GM18861 (cell line): ENCODE measurements around the gene MEGF11.
A peak's percentile ranks its signal among the peaks of the same experiment; 100 is the strongest.
"Not testable (repeated sequence)": the region's sequence is repeated elsewhere in the genome, so short reads cannot be mapped to it uniquely, and the experiment has no call there.

Experiments used
- ATAC-seq: cut with Tn5 transposase; IDR thresholded peaks from one replicate; pipeline ENCODE4 v1.9.1; 2021; ENCODE audit not compliant: unreplicated experiment

MEGF11 gene

DNA sequence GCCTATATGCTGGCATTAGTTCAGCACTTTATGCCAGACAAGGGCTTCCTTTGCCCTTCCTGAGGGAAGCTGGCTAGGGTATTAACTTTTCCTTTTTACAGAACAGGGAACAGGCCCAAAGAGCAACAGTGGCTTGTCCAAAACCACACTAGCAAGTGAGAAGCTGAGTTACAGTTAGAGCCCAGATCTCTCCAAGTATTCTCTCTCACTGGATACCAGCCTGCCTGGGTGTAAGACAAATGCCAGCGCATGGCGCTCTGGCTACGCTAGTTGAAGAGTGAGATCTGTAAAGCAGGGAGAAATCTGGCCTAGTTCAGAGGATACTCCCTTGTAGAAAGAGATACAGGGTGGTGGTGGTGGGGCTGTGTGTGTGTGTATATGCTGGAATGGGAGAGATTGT is 345.9 kb downstream of the MEGF11 start:
- ATAC-seq: no peak

DNA sequence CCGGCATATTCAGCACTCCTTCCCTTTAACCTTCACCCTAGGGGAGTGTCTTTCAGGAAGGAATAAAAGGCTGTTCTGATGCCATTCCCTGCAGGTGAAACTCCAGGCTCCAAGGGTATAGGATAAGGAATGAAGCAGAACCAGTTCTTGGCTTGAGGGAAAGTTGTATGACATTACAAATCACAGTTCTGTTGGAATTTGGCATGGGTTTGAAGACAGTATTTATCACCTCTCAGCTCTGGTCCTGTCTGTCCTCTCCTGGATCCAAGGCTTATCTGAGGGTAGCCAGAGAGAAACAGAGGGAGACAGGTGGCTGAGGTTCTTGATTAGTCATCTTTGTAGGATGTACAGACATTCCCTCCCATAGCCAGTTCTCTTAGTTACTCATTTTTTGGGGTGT is 347.2 kb downstream of the MEGF11 start:
- ATAC-seq: no peak

DNA sequence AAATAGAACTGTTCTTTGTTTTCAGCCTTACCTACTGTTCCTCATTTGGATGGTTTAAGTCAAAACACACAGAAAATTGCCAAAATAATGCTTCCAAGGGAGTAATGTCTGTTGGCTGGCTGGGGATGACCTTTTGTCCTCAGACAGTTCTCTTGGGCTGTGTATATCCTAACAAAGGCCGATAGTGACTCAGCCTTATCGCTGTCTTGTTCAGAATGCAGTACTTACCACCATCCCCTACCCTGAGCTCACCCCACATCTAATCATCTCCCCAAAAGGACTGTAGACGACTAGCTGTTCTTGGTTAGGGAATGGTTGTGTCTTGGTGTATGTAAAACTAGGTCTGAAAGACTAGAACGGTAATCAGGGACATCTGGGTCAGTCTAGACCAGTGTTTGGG is 349.2 kb downstream of the MEGF11 start:
- ATAC-seq: no peak

DNA sequence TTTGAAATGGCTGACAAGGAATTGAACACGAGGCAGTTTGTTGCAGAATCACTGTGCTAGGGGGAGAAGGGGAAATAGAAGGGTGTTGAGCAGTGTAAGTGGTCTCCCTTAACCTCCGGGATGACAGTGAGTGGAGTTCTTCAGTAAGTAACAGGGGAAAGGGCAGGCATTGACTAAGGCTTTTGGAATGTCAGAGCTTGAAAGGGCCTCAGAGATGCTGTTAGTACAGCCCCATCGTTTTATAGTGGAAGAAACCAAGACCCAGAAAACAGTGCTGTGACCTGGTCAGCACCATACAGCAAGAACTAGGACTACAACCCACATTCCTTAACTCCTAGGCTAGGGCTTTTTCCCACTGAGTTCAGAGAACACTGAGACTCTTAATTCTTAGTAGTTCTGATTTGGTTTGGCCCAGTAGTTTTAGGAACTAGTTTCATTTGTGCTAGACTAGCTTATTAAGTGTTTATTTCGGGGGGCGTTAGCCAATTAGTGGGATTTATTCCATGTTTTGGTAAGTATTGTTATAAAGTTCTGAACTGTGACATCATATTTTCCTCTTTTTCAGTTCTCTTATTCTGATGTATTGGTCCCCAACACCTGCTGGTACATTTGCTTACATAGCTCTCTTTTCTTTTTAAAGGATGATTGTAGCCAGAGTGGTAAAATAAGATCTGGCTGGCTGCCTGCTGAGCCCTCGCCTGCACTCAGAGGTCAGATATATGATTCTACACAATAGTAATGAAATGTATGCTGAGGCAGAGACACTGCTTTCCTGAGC is 350.1 kb downstream of the MEGF11 start:
- no peak for ATAC-seq

DNA sequence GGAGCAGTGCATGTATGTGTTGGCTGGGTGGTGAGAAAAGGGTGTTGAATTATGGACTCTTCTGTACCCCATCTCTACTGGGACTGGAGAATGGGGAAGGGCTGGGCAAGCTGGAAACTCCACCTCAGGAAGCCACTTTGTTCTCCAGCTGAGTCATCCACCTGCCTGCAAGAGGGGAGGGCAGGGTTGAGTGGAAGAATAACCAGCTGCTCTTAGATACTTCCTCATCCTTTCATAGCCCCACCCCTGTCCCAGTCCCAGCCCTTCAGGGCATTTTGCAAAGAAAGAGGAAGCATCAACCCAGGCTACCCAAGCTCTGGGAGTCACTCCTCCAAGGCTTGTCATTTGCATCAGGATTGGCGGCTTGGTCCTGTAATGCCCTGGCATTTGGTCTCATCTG is 351.2 kb downstream of the MEGF11 start:
- peak; percentile 66 for ATAC-seq

DNA sequence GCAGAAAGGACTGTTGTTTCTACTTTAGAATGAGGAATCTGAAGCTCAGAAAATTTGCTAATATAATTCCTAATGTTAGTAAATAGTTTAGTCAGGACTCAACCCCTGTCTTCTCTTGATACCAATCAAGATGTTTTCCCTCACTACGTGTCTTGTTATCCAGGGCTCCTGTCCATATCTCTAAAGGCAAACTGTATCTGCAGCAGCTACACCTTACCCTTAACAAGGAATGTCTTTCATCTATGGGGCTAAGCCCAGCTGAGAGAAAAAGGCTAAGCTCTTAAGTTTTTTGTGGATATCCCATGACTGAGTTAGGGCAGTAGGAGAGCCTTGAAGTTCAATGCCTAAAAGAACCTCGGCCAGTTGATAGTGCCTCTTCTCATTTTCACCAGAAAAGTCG is 351.7 kb downstream of the MEGF11 start:
- no peak for ATAC-seq

DNA sequence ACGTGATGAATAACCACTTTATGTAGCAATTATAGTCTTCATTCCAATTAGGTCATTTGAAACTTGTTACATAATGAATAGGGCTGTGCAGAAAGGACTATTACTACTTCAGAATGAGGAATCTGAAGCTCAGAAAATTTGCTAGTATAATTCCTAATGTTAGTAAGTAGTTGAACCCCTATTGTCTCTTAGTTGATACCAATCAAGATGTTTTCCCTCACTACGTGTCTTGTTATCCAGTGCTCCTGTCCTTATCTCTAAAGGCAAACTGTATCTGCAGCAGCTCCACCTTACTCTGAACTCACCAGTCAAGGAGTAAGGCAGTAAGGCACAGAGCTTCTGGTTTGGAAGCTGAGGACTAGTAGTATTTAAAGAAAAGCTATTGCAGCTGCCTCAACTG is 352.2 kb downstream of the MEGF11 start:
- ATAC-seq: no peak

DNA sequence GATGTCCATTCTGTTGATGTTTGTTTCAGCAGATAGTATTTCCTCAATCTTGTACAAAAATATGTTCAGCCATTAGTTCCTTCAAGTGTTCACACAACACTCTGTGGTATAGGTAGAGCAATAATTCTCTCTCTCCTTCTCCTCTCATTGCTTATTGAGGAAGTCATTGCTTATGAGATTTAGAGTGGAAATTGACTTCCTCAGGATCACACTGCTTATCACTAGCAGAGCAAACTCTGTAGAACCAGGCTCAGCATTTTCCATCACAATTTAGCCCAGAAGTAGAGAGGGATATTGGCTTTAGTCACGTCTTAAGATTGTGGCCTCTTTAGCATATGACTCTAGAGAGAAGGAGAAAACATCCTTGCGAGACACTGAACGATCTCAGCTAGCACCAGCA is 353.1 kb downstream of the MEGF11 start:
- ATAC-seq: no peak

DNA sequence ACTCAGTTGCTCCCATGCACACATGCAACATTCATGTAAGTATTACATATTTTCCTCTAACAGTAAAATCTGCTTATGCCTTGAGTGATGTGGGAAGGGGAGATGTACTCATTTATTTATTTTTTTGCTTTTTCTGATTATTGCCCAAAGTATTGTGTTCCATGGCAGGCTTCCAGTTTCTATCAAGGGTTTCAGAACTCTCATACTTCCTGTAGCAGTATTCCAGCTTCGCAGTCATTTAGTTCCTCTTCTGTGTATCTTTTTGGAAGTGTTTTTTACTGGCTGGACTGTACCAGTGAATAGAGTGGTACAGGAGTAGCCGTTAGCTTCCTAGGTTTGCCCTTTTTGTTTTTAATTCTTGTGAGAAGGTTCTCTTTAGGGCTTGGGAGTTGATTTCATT is 357.3 kb downstream of the MEGF11 start:
- no peak for ATAC-seq

DNA sequence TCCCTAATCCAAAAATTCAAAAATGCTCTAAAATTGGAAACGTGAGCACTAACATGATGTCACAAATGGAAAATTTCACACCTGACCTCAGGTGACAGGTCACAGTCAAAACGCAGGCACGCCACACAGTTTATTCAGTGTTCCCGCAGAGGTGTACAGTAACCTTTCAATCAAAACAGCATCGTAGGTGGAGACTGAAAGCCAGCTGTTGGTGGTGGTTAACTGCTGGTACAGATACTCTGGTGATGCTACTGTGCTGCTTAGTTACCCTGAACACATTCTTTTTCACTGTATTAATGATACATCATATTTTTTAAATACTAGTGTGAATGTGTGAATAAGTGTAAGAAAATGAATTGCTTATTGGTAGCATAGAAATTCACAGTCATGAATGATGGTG is 360.5 kb downstream of the MEGF11 start:
- ATAC-seq: no peak

DNA sequence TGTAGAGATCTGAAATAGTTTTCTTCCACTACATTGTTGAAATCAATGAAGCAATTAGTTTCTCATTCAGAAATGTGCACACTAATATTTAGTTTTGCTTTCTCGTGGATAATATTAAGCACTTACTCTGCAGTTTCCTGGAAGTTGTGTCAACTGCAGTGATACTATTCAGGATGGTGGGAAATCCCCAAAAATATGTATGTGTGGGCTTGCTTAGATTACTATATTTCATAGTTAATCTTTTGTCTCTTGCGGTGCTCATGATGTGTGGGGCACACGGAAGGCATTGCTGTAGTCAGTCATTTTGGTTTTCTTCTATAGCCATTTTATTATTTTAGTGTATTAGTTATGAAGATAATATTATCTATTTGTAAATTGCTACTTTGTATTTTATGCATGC is 364.6 kb downstream of the MEGF11 start:
- no peak for ATAC-seq

DNA sequence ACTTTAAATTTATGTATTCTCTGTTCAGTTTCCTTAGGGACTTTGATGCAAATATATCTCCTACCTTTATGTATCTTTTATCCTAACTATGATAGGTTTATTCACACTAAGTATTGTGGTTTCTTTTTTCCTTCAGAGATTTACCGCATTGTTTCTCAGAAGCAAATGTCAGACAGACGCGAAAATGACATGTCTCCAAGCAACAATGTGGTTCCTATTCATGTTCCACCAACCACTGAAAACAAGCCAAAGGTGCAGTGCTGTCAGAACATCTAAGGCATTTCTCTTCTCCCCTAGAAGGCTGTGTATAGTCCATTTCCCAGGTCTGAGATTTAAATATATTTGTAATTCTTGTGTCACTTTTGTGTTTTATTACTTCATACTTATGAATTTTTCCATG is 366.0 kb downstream of the MEGF11 start:
- no peak for ATAC-seq

DNA sequence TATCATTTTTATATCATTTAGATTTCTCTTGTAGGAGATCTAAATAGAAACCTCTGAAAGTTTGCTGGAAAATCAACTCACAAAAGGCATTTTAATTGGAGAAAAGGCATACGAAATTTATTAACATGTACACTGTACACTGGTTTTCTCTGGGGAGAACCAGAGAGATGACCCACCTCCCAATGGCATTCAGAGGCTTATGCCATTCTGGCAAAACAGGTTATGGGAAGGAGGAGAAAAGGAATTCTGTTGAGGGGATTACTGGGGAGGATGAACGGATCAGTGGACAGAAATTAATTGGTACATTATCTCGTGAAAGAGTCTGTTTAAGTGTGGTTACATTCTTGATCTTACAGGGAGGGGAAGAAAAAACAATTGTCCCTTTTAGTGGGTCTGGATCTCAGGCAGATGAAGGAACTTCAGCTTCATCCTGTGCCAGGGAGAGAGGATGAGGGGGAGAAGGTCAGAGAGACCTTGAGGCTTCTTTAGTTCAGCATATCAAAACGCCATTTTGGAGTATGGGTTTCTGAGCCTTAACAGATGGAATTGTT is 367.8 kb downstream of the MEGF11 start:
- ATAC-seq: no peak

DNA sequence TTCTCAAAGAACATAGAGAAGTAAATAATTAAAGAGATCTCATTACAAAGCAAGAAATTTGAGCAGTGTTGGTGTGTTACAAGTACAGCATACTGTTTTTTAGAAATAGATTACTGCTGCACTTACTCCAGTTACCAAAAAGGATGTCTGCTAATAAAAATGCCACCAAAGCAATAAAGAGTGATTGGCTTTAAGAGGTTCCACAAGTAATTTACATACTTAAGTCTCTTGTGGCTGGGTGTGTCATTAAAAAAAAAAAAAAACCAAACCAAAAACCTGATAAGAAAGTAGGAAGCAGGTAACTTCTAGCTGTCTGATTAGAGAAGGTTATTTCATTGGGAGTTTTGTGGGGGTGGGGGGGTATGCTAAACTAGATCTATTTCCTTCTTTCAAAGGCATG is 369.0 kb downstream of the MEGF11 start:
- ATAC-seq: no peak

DNA sequence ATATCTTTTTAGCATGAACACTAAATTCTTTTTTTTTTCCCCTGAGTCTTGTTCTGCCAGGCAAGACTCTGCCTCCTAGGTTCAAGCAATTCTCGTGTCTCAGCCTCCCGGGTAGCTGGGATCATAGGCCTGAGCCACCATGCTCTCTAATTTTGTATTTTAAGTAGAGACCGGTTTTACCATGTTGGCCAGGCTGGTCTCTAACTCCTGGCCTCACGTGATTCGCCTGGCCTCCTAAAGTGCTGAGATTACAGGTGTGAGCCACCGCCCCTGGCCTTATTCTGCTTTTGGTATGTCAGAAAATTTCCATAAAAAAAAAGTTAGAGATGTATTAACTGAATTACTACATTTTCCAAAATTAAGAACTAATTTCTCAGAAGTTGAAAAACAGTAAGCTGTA is 370.0 kb downstream of the MEGF11 start:
- ATAC-seq: no peak

DNA sequence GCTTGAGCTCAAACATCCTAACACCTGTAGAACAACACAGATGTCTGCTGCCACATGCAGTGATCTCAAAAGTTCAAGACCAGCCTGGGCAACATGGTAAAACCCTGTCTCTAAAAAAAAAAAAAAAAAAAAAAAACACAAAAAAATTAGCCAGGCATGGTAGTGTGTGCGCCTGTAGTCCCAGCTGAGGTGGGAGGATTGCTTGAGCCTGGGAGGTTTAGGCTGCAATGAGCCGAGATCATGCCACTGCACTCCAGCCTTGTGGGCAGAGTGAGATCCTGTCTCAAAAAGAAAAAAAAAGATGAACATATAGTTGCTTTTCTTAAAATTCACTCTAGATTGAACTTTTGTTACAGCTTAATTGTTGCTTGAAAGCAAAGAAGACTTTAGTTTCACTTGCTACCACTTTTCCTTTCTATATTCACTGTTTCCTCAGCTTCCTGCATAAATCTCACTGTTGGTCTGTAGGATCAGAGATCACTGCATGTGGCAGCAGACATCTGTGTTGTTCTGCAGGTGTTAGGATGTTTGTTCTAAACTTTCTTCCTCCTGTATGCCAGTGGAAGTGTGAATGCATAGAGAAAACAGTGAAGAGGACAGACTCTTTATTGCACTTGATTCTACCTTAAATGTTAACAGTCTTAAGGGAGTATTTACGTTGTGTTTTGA is 371.6 kb downstream of the MEGF11 start:
- no peak for ATAC-seq

DNA sequence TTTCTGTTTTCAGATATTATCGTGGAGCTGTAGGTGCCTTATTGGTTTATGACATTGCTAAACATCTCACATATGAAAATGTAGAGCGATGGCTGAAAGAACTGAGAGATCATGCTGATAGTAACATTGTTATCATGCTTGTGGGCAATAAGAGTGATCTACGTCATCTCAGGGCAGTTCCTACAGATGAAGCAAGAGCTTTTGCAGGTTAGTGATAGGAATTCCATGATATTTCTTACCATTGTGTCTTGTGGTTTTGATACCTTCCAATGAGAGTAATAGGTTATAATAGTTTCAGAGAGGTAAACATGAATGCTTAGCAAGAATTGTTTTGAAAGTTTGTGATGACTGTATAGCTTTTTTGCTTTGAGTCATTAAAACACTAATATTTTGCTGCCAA is 375.8 kb downstream of the MEGF11 start:
- no peak for ATAC-seq

DNA sequence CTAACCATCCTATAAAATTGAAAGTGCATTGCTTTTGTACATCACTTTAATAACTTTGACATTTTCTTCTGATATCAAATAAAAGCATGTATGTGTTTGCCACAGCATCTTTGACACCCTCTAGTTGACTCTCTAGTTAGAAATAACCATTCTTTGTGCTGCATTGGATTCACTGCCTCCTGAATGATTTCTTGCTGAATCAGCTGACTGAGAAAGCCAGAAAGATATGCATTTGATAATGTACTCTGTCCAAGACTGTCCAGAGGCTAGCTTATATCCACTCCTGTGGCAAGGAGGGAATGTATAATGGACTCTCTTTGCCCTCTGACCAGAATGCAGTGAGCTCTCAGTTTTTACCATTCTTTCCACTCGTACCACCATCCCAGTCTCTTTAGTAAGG is 378.1 kb downstream of the MEGF11 start:
- no peak for ATAC-seq

DNA sequence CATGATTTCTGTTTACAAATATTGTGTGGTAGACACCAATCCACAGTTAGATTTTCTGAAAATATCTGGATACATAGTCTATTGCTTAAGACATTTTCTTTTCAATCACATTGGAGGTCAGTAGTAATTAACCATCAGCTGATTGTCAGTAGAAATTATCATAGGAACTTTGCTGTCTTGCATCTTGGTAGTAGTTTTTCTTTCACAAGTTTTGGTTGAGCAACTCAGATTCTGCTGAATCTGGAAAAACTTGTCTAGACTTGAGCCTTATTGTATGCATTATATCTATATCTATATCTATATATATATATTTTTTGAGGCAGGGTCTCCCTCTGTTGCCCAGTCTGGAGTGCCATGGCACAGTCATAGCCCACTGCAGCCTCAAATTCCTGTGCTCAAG is 380.3 kb downstream of the MEGF11 start:
- ATAC-seq: no peak

DNA sequence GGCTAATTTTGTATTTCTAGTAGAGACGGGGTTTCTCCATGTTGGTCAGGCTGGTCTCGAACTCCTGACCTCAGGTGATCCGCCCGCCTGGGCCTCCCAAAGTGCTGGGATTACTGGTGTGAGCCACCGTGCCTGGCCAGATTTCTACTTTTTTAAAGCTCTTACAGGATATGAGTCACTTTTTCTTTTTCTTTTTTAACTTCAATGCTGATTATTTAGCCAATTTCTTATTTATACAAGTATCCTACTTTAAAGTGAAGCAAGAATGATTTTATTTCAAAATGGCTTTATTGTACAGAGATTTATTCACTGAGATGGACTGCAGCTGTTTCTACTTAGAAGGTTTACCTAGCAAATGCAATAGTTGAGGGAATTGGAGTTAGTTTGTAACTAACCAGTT is 381.0 kb downstream of the MEGF11 start:
- not testable (repeated sequence) for ATAC-seq

DNA sequence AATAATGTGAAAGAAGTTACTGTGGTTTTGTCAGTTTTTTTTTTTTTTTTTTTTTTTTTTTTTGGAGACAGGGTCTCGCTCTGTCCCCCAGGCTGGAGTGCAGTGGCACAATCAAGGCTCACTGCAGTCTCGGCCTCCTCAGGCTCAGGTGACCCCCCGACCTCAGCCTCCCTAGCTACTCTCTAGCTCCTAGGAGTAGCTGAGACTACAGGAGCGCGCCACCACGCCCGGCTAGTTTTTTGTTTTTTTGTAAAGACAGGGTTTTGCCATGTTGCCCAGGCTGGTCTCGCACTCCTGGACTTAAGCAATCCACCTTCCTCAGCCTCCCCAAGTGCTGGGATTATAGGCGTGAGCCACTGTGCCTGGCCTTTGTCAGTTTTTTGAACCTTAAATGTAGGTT is 381.7 kb downstream of the MEGF11 start:
- not testable (repeated sequence) for ATAC-seq

DNA sequence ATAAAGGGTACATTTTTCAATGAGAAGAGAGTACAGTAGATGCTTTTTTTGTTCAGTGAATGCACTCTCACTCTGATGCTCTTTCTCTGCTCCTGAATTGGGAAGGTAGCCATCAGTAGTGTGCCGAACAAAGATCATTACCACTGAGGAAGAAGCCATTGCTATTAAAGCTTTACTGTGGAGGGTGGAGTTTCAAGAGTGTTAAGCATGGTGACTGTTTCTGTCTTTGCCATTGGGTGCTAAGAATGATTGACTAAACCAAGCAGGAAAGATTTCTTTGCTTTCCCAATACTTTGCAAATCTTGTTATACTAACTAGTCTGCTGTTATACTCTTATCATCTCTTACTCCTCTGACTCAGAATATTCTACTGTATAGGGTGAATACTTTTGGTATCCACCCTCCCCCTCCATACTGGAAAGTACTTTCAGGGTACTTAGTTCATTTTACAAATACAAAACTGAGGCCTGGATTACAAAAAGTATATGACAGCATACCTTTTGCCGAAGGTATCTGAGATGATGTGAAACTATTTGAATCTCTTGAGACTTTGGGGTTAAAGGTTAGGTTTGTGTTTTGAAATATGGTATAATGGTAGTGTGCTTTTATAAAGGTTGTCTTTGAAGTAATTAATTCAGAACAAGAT is 382.5 kb downstream of the MEGF11 start:
- no peak for ATAC-seq
